Inflammatory macrophage (primary cell): Measurements from ENCODE around the gene MFNG.

Experiments used
- DNase-seq, 2 donors: peaks; one replicate each; pipeline ENCODE4 v3.0.0-alpha.2; 2020 to 2022

MFNG gene

DNA sequence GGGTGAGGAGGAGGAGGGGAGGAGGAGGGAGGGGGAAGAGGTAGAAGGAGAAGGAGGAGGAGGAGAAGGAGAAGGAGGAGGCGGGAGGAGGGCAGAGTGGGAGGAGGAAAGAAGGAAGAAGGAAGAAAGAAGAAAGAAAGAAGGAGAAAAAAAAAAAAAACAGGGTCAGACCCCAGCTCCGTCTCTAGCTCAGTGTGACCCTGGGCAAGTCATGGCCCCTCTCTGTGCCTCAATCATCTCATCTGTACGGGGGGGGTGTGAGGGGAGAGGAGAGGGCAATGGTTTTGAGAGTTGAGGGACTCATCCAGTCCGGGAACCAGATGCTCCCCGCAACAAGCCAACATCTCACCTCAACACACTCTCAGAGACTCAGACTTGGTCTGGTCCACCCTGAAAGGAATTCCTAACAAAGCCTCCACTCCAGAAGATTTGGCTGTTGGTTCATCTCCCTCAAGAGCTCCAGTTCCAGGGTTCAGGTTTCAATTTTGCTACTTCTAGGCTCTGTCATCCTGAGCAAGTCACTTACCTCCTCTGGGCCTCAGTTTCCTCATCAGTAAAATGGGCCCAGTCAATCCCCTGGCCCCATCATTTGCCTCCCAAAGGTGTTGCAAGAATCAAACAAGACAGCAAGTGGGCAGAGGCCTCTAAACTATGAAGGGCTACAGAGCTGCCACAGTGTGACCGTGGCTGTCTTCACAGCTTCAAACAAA lies 25.4 kb upstream of the MFNG start:
- DNase-seq, result no peak

DNA sequence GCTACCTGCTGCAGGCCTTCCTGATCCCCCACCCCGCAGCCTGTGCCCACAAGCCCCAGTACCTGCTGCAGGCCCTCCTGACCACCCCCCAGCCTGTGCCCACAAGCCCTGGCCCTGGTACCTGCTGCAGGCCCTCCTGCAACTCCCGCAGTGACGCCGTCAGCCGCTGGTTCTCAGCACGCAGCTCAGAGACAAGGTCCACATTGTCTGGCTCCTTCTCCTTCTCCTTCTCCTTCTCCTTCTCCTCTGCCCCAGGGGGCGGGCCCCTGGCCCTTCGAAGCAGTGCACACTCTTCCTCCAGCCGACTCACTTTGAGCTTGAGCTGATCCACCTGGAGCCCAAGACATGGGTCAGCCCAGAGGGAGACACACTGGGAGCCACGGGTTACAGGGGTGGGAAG lies 23.9 kb upstream of the MFNG start:
- no peak for DNase-seq

GRCh38 chr22:37509059-37509860 lies 23.1 kb upstream of the MFNG start:
- no peak for DNase-seq

DNA sequence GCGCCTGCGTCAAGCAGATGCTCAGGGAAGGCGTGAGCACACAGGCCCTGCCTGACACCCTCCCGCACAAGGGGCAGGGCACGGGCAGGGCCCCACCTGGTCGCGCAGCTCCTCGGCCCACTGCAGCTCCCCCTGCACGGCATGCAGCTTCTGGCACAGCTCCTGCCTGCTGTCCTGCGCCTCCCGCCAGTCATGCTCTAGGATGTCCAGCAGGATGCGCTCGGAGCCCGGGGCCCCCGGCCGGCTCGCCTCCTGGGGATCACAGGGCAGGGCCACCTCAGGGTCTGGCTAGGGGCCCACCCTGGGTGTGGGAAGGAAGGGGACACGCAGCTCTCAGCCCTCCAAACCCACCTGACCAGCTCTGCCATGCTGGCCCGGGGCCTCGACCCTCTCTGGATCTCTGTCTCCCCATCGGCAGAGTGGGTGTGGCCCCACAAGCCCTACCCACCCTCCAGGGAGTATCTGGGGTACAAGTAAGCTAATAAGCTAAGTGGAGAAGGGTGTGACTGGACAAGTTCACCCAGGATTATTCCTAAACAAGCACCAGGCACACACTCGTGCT lies 22.3 kb upstream of the MFNG start:
- DNase-seq, result no peak

DNA sequence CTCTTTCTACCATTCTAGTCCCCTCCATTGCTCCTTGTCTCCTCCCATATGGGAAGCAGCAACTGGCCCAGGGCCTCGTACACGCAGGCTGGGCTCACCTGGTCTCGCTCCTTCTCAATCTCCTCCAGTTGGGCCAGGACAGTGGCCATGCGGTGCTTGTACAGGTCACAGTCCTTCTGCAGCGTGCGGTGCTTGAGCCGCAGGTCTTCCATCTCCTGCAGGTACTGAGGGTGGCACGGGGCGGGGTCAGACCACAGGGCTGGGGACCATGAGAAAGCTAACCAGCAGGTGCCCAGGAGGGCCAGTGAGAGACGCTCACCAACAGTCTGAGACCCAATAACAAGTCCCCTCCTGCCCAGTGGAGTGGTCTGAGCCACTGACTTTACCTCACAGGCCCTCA lies 21.5 kb upstream of the MFNG start:
- DNase-seq, result no peak

GRCh38 chr22:37505989-37506388 lies 19.8 kb upstream of the MFNG start:
- no peak for DNase-seq

DNA sequence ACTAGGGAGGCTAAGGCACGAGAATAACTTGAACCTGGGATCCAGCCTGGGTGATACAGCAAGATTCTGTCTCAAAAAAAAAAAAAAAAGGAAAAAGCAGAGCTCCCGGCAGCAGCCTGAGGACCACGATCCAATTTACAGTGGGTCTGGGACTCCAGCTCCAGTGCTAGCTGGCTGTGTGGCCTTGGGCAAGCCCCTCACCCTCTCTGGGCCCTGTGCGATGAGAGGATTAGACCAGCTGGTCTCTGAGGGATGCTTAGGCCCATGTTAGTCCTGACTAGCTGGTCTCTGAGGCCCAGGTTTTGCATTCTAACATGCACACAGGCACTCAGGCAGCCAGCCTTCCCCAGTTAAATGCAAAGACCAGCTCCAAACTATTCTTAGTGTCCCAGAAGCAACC lies 19.4 kb upstream of the MFNG start:
- DNase-seq, result no peak

DNA sequence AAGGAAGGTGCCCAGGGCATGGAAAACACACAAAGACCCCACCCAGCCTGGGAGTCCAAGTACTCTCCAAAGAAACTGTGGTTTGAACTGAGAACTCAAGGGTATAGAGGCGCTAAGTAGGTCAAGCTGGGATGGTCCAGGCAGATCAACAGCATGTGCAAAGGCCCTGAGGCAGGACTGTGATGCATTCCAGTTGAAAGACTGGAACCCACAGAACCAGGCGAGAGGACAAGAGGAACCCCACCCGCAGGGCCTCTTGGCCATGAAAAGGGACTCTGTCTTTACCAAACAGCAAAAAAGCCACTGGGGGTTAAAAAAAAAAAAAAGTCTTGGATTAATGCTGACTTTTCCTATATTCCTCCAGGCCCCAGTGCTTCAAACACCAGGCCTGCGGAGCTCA lies 18.8 kb upstream of the MFNG start:
- no peak for DNase-seq

- DNase-seq, result peak; percentile 16 to 39
These were observed 17.7 kb upstream of the MFNG start for GRCh38 chr22:37503850-37504249.

- DNase-seq, result no peak
These were observed 17.0 kb upstream of the MFNG start for GRCh38 chr22:37503183-37503683.

DNA sequence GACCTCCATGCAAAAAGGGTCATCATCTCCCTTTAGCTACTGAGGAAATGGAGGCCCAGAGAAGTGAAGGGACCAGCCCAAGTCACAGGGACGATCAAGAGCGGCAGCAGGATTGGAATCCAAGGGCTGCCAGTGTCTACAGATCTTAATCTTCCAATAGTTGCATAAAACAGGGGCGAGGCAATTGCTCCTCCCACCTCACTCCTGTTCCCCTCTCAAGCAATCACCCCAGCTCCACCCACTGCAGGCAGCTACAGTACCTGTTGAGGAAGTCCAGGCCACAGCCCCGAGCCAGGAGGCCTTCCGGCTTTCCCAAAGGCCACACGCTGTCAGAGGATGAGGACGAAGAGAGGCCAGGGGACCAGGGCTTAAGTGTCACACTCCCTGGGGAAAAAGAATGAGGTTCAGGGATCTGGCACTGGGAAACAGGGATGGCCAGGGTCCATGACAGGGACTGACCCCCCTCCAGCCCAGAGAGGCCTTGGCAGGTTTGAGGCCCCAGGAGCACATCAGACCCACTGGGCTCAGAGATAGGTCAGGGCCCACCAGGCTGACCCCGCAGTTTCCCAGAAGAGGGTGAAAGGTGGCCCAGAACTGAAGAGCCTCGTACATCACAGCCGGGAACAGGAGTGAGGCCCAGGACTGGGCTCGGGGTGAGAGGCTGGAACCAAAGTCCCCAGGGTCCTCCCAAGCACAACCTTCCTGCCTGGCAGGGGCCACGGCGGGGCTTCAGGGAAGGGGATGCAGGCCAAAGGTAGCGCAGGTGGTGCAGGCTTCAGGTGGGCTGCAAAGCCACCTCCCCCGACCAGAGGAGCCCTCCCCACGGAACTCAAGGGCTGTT lies 16.4 kb upstream of the MFNG start:
- DNase-seq, result peak in 1 of 2 donors; percentile 39

GRCh38 chr22:37501610-37502341 lies 15.6 kb upstream of the MFNG start:
- DNase-seq, result no peak

GRCh38 chr22:37500745-37501609 lies 14.8 kb upstream of the MFNG start:
- DNase-seq, result no peak

DNA sequence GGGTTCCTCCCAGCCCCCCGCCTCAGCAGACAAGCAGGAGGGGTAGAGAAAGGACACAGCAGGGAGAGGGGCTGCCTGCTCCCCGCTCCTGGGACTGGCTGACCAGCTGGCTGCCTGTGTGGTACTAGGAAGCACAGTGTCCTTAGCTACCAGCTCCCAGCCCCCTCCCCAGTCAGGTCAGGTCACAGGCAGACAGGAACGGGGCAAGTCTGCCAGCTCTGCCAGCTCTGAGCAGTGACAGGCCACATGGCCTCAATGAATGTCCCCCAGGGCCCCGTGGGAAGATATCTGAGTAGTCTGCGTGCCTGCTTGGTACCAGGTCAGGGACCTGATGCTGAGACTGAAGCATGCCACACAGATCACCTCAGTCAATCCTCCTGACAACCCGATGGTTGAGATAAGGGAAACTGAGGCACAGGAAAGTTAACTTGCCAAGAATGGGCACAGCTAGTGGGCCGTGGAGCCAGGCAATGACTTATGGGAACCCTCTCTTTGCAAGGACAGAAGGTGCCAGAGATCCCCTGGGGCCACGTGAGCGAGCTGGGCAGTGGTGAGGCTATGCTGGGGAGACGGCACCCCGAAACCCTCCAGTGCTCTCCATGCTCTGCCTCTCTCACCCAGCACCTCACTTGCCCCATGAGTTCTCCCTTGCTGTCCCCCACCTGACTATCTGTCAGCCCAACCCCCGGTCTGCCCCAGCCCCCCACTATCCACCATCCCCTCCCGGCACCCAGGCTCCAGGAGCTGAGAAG lies 13.8 kb upstream of the MFNG start:
- no peak for DNase-seq

GRCh38 chr22:37499027-37499707 lies 13.0 kb upstream of the MFNG start:
- no peak for DNase-seq

GRCh38 chr22:37498289-37498909 lies 12.2 kb upstream of the MFNG start:
- peak; percentile 24 to 48 for DNase-seq

DNA sequence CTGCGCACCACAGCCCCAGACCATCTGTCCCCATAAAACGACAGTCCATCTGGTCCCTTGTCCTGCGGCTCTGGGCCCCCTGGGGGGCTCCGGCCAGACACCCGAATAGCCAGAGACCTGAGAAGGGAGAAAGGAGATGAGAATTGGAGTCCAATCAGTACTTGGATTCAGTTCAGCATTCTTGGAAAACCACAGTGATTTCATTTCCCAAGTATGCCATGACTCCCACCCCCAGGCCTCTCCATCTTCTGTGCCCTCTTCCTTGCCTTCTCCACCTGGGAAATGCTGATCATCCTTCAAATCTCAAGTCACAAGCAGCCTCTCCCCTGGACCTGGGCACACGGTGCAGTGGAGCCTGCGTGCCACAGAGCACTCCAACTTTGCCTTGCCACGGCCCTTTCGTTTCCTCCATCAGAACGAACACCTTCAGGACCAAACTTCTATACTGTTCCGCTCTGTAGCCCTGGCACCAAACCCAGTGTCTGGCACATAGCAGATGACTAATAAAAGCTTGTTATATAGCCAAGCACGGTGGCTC lies 10.9 kb upstream of the MFNG start:
- no peak for DNase-seq

DNA sequence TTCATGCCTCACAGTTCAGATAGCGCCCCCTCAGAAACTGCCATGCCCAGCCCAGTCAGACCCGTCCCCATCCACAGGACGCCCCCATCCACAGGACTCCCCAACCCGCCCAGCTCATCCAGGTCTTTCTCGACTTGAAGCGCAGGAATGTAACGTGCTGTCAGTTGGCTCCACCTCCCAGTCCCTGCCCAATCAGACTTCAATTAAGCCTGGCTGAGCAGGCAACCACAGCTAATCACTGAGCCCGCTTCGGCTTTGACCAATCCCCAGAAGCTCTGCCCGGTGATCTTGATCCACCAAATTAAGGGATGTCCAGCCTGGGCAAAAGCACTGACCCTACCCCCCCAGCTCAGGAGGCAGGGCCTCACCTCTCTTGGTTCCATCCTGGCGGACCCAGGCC lies 10.5 kb upstream of the MFNG start:
- no peak for DNase-seq

- DNase-seq, result no peak
These were observed 7.8 kb upstream of the MFNG start for GRCh38 chr22:37493979-37494378.
